ENCODE data around the gene ABHD18. TPM values are rescaled to one million over a fixed set of nuclear protein-coding genes. Genes with fewer than 3 reads are reported as not detected.
"Not testable (repeated sequence)": the region's sequence is repeated elsewhere in the genome, so short reads cannot be mapped to it uniquely, and the experiment has no call there.

Gene ABHD18
- total RNA-seq, 4 donors from 2014 or later = 3.2 to 9.3 (median 4.9) TPM

GRCh38 chr4:127993151-127993550, 27.9 kb downstream of the ABHD18 start:
- no peak for DNase-seq
- intact Hi-C loops (cut with DNase I) = no loop called here
- 71 to 78% methylated on average over 2 of the region's 2 CpGs for WGBS, 2 donors
- H3K4me1 ChIP-seq = no peaks in the 10 kb centered on the region
- H3K4me3 ChIP-seq = no peak overlapping the region
- H3K27me3 ChIP-seq = no peaks in the 10 kb centered on the region
- H3K27ac ChIP-seq = no peak overlapping the region
- H3K9me3 ChIP-seq = peaks cover 0 to 6% (median 0%) of the 10 kb centered on the region in 3 donors
- peaks cover 0 to 81% (median 0%) of the 10 kb centered on the region in 3 donors for H3K36me3 ChIP-seq
- TF ChIP-seq CTCF (IDR thresholded peaks at IDR 0.05) (no peak), POLR2A (IDR thresholded peaks at IDR 0.05) (no peak)

GRCh38 chr4:127995776-127996175, 30.6 kb downstream of the ABHD18 start:
- peaks cover 0 to 16% (median 0%) of the 10 kb centered on the region in 3 donors for H3K9me3 ChIP-seq
- peaks cover 0 to 81% (median 0%) of the 10 kb centered on the region in 3 donors for H3K36me3 ChIP-seq
- intact Hi-C loops (cut with DNase I) = no loop called here
- H3K27me3 ChIP-seq = no peaks in the 10 kb centered on the region
- no peak overlapping the region for H3K4me3 ChIP-seq
- H3K4me1 ChIP-seq = no peaks in the 10 kb centered on the region
- TF ChIP-seq CTCF (IDR thresholded peaks at IDR 0.05) (no peak), POLR2A (IDR thresholded peaks at IDR 0.05) (no peak)
- no peak overlapping the region for H3K27ac ChIP-seq
- no peak for DNase-seq
- 44 to 53% methylated on average over 1 of the region's 1 CpG for WGBS, 2 donors

GRCh38 chr4:127996521-127996920, 31.3 kb downstream of the ABHD18 start:
- peaks cover 0 to 16% (median 0%) of the 10 kb centered on the region in 3 donors for H3K9me3 ChIP-seq
- WGBS, 2 donors = 92 to 94% methylated on average over 6 of the region's 6 CpGs

GRCh38 chr4:127997534-127998388, 32.6 kb downstream of the ABHD18 start:
- peak in 1 of 6 experiments; percentile 44 for TF ChIP-seq CTCF (IDR thresholded peaks at IDR 0.05)
- TF ChIP-seq POLR2A (IDR thresholded peaks at IDR 0.05) = no peak
- peaks cover 0 to 16% (median 0%) of the 10 kb centered on the region in 3 donors for H3K9me3 ChIP-seq
- no peak for DNase-seq
- H3K27ac ChIP-seq = no peak overlapping the region
- H3K27me3 ChIP-seq = no peaks in the 10 kb centered on the region
- H3K4me3 ChIP-seq = no peak overlapping the region
- peaks cover 0 to 80% (median 0%) of the 10 kb centered on the region in 3 donors for H3K36me3 ChIP-seq
- WGBS, 2 donors = 63 to 66% methylated on average over 5 to 6 of the region's 8 CpGs
- intact Hi-C loops (cut with DNase I) = no loop called here
- H3K4me1 ChIP-seq = no peaks in the 10 kb centered on the region

More at GRCh38 chr4:127996521-127996920, 31.3 kb downstream of the ABHD18 start:
- DNase-seq; H3K4me1 ChIP-seq; H3K27ac ChIP-seq; intact Hi-C loops (cut with DNase I); H3K4me3 ChIP-seq; H3K27me3 ChIP-seq: not testable (repeated sequence)
- H3K36me3 ChIP-seq = peaks cover 0 to 77% (median 0%) of the 10 kb centered on the region in 3 donors

GRCh38 chr4:128006592-128006991, 41.4 kb downstream of the ABHD18 start:
- Histone ChIP-seq H3K9me3 (no peaks in the 10 kb centered on the region), H3K27me3 (no peaks in the 10 kb centered on the region), H3K36me3 (peaks cover 0 to 71% (median 0%) of the 10 kb centered on the region in 3 donors), H3K4me1 (no peaks in the 10 kb centered on the region), H3K27ac (no peak overlapping the region), H3K4me3 (no peak overlapping the region)
- TF ChIP-seq CTCF (IDR thresholded peaks at IDR 0.05) = no peak
- no peak for TF ChIP-seq POLR2A (IDR thresholded peaks at IDR 0.05)
- no peak for DNase-seq
- WGBS, 2 donors = 74 to 84% methylated on average over 5 of the region's 5 CpGs
- intact Hi-C loops (cut with DNase I) = no loop called here
